Measurements from ENCODE around the gene OLIG3. TPM values are rescaled to one million over a fixed set of nuclear protein-coding genes. Genes with fewer than 3 reads are reported as not detected.

OLIG3 gene
- polyA plus RNA-seq, 1 experiment = not detected

DNA sequence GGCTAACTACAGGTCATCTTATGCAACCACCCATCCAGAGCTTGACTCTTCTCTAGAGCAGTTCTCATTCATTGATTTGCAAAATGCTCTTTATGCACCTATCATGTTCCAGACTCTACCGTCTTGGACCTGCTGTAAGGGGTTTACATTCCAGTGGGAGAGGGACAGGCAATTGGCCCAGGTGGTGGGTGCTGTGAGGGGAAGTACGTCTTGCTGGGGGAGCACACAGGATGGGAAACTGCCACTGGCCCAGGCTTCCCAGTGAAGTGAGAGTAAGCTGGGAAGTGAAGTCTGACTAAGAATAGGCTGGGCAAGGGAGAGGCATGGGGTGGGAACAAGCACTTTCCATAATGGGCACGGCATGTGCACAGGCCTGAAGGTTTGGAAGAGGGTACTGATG, 13.8 kb downstream of the OLIG3 start:
- TF ChIP-seq, protein P1, sequence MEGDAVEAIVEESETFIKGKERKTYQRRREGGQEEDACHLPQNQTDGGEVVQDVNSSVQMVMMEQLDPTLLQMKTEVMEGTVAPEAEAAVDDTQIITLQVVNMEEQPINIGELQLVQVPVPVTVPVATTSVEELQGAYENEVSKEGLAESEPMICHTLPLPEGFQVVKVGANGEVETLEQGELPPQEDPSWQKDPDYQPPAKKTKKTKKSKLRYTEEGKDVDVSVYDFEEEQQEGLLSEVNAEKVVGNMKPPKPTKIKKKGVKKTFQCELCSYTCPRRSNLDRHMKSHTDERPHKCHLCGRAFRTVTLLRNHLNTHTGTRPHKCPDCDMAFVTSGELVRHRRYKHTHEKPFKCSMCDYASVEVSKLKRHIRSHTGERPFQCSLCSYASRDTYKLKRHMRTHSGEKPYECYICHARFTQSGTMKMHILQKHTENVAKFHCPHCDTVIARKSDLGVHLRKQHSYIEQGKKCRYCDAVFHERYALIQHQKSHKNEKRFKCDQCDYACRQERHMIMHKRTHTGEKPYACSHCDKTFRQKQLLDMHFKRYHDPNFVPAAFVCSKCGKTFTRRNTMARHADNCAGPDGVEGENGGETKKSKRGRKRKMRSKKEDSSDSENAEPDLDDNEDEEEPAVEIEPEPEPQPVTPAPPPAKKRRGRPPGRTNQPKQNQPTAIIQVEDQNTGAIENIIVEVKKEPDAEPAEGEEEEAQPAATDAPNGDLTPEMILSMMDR (IDR thresholded peaks at IDR 0.05; ENCODE audit: low read depth, low read length) = no peak
- peaks cover 13% of the 10 kb centered on the region for H3K27me3 ChIP-seq (ENCODE audit: control insufficient read depth, insufficient read depth, low read length)
- no peak for DNase-seq (ENCODE audit: low read depth, low spot score)
- no peaks in the 10 kb centered on the region for H3K9me3 ChIP-seq (ENCODE audit: control insufficient read depth, insufficient read depth, low read length)
- no peak overlapping the region for H3K27ac ChIP-seq (ENCODE audit: low read depth, low read length)
- CTCF ChIA-PET = interaction anchor here (0.8 kb wide), 1 partner anchor 386 kb away, joined by 3 read pairs; no protein-coding TSS in a partner anchor
- no peak overlapping the region for H3K4me3 ChIP-seq (ENCODE audit: low read depth, low read length)
- POLR2A ChIA-PET = no interaction called here

DNA sequence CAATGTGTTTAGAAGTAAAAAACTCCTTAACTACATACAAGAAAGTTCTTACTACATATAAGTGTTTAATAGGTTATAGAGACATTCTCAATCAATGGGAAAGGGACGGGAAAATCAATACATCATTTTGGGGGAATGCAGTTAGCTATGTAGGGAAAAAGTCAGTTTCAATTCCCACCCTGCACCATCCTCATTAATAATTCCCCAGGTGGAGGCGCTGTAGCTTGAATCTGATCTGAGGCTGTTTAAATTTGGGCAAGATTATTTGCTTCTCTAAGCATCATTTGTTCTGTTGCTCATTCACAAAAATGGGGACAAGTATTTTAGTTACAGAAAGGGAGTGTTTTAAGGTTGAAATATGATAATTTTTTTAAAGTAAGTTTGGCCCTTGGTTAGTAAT, 19.1 kb downstream of the OLIG3 start:
- Histone ChIP-seq H3K4me3 (ENCODE audit: low read depth, low read length) (no peak overlapping the region), H3K27me3 (ENCODE audit: control insufficient read depth, insufficient read depth, low read length) (peaks cover 18% of the 10 kb centered on the region), H3K9me3 (ENCODE audit: control insufficient read depth, insufficient read depth, low read length) (no peaks in the 10 kb centered on the region), H3K27ac (ENCODE audit: low read depth, low read length) (no peak overlapping the region)
- TF ChIP-seq, protein P1 (IDR thresholded peaks at IDR 0.05; ENCODE audit: low read depth, low read length) = no peak
- POLR2A ChIA-PET = no interaction called here
- DNase-seq (ENCODE audit: low read depth, low spot score) = no peak
- CTCF ChIA-PET = no interaction called here

DNA sequence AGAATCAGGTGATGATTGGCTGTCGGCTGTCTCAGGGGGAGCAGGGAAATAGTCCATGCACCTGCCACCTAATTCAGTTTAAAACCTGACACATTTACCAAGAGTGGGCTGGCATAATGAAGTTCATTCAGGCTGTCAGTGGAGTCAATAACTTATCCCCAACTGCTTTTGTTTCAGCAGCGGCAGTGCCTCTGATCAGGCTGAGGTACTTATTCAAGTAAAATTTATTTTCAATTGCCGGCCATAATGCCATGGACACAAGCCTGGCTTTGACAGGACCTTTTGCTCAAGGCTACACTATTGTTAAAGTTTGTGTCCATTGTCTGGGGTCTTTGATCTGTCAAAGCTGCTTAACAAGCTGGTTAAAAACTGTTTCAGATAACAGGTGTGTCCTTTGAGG, 20.6 kb downstream of the OLIG3 start:
- Histone ChIP-seq H3K9me3 (ENCODE audit: control insufficient read depth, insufficient read depth, low read length) (no peaks in the 10 kb centered on the region), H3K27me3 (ENCODE audit: control insufficient read depth, insufficient read depth, low read length) (peaks cover 12% of the 10 kb centered on the region), H3K4me3 (ENCODE audit: low read depth, low read length) (no peak overlapping the region), H3K27ac (ENCODE audit: low read depth, low read length) (no peak overlapping the region)
- CTCF ChIA-PET = no interaction called here
- TF ChIP-seq, protein P1 (IDR thresholded peaks at IDR 0.05; ENCODE audit: low read depth, low read length) = no peak
- POLR2A ChIA-PET = no interaction called here
- no peak for DNase-seq (ENCODE audit: low read depth, low spot score)

- no peak for DNase-seq (ENCODE audit: low read depth, low spot score)
- Histone ChIP-seq H3K4me3 (ENCODE audit: low read depth, low read length) (no peak overlapping the region), H3K9me3 (ENCODE audit: control insufficient read depth, insufficient read depth, low read length) (no peaks in the 10 kb centered on the region), H3K27ac (ENCODE audit: low read depth, low read length) (no peak overlapping the region), H3K27me3 (ENCODE audit: control insufficient read depth, insufficient read depth, low read length) (peaks cover 12% of the 10 kb centered on the region)
- ChIA-PET CTCF (no interaction called here), POLR2A (no interaction called here)
- TF ChIP-seq, protein P1 (IDR thresholded peaks at IDR 0.05; ENCODE audit: low read depth, low read length) = no peak
Observed at GRCh38 chr6:137472641-137473137, 21.5 kb downstream of the OLIG3 start.

DNA sequence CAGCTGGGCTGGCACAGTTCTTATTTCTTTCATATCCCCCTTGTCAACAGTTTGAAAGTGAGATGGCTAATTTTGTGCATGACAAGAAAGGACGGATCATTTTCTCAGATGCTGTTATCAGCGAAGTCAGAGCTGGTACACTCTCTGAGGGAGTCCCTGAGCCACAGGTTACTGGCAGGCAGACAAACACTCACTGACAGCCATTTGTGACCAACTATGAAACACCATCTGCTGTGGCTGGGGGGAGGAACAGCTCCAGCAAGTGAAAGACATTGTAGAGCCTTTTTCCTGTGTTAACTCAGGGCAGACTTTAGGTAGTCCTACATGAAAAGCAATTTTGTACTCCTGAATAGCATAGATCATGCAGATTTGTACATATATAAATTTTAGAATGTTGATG, 22.2 kb downstream of the OLIG3 start:
- peaks cover 12% of the 10 kb centered on the region for H3K27me3 ChIP-seq (ENCODE audit: control insufficient read depth, insufficient read depth, low read length)
- CTCF ChIA-PET = no interaction called here
- POLR2A ChIA-PET = no interaction called here
- no peak overlapping the region for H3K4me3 ChIP-seq (ENCODE audit: low read depth, low read length)
- H3K9me3 ChIP-seq (ENCODE audit: control insufficient read depth, insufficient read depth, low read length) = no peaks in the 10 kb centered on the region
- TF ChIP-seq, protein P1 (IDR thresholded peaks at IDR 0.05; ENCODE audit: low read depth, low read length) = no peak
- no peak for DNase-seq (ENCODE audit: low read depth, low spot score)
- no peak overlapping the region for H3K27ac ChIP-seq (ENCODE audit: low read depth, low read length)
